ENCODE results near the gene CHST3.
"Not testable (repeated sequence)": the region's sequence is repeated elsewhere in the genome, so short reads cannot be mapped to it uniquely, and the experiment has no call there.

The CHST3 gene

GRCh38 chr10:72013202-72013945 is 49.2 kb downstream of the CHST3 start:
- DNase-seq = no peak

GRCh38 chr10:72014197-72014596 is 50.0 kb downstream of the CHST3 start:
- DNase-seq = no peak

GRCh38 chr10:72014785-72015480 is 50.7 kb downstream of the CHST3 start:
- no peak for DNase-seq

GRCh38 chr10:72015841-72016240 is 51.6 kb downstream of the CHST3 start:
- no peak for DNase-seq

GRCh38 chr10:72016608-72017300 is 52.6 kb downstream of the CHST3 start:
- DNase-seq = no peak

- no peak for DNase-seq
Measured at GRCh38 chr10:72019085-72019876, 55.1 kb downstream of the CHST3 start.

- peak; percentile 25 for DNase-seq
Measured at GRCh38 chr10:72020914-72021809, 57.0 kb downstream of the CHST3 start.

- DNase-seq = no peak
Measured at GRCh38 chr10:72022228-72022627, 58.0 kb downstream of the CHST3 start.

GRCh38 chr10:72024596-72024995 is 60.4 kb downstream of the CHST3 start:
- no peak for DNase-seq

GRCh38 chr10:72025400-72025799 is 61.2 kb downstream of the CHST3 start:
- no peak for DNase-seq

GRCh38 chr10:72025832-72026231 is 61.6 kb downstream of the CHST3 start:
- DNase-seq = no peak

GRCh38 chr10:72026278-72027111 is 62.3 kb downstream of the CHST3 start:
- no peak for DNase-seq

GRCh38 chr10:72027498-72027897 is 63.3 kb downstream of the CHST3 start:
- DNase-seq = no peak

GRCh38 chr10:72029414-72029813 is 65.2 kb downstream of the CHST3 start:
- DNase-seq = no peak

GRCh38 chr10:72030762-72031543 is 66.8 kb downstream of the CHST3 start:
- DNase-seq = no peak

- no peak for DNase-seq
Measured at GRCh38 chr10:72031706-72032105, 67.5 kb downstream of the CHST3 start.

- not testable (repeated sequence) for DNase-seq
Measured at GRCh38 chr10:72032409-72033162, 68.4 kb downstream of the CHST3 start.

GRCh38 chr10:72034040-72034499 is 69.9 kb downstream of the CHST3 start:
- DNase-seq = no peak

- DNase-seq = no peak
Measured at GRCh38 chr10:72034761-72035160, 70.6 kb downstream of the CHST3 start.
